Loucy (cell line): ENCODE results near the gene CEACAM8.
"Not testable (repeated sequence)": the region's sequence is repeated elsewhere in the genome, so short reads cannot be mapped to it uniquely, and the experiment has no call there.

Experiments used
- H2AFZ ChIP-seq: fragments of 200-600 bp; sonication (generic); 2 replicates; pipeline ENCODE4 v1.6.0; 2016; ENCODE audit warnings: antibody characterized with exemption, mild to moderate bottlenecking, low read length, moderate library complexity
- H3F3A ChIP-seq: fragments of 200-600 bp; 2 replicates; pipeline ENCODE4 v1.6.0; 2016; ENCODE audit warnings: antibody characterized with exemption, low read depth, mild to moderate bottlenecking
- H3K27me3 ChIP-seq: fragments of 200-600 bp; sonication (generic); 2 replicates; pipeline ENCODE4 v1.6.1; 2014; ENCODE audit warnings: low read length, mild to moderate bottlenecking; ENCODE audit not compliant: insufficient read depth, poor library complexity, severe bottlenecking
- H3K36me3 ChIP-seq: fragments of 200-600 bp; sonication (generic); 2 replicates; pipeline ENCODE4 v1.6.1; 2016; ENCODE audit warnings: low read length; ENCODE audit not compliant: insufficient read depth
- H3K4me1 ChIP-seq: fragments of 200-600 bp; sonication (generic); 2 replicates; pipeline ENCODE4 v1.5.1; 2014; ENCODE audit warnings: low read length, mild to moderate bottlenecking; ENCODE audit not compliant: insufficient read depth, poor library complexity, severe bottlenecking
- H3K4me2 ChIP-seq: fragments of 200-600 bp; sonication (generic); 2 replicates; pipeline ENCODE4 v1.6.0; 2014; ENCODE audit warnings: antibody characterized with exemption, low read length, low read depth, mild to moderate bottlenecking; ENCODE audit not compliant: poor library complexity, severe bottlenecking
- H3K4me3 ChIP-seq: fragments of 200-600 bp; sonication (generic); 2 replicates; pipeline ENCODE4 v1.5.1; 2014; ENCODE audit warnings: low read length, mild to moderate bottlenecking, mixed read lengths; ENCODE audit not compliant: poor library complexity, severe bottlenecking
- H3K79me2 ChIP-seq: fragments of 200-600 bp; sonication (generic); 2 replicates; pipeline ENCODE4 v1.6.1; 2014; ENCODE audit warnings: low read length; ENCODE audit not compliant: insufficient read depth
- H3K9ac ChIP-seq: fragments of 200-600 bp; sonication (generic); 2 replicates; pipeline ENCODE4 v1.6.0; 2014; ENCODE audit warnings: mild to moderate bottlenecking, low read depth, low read length, moderate library complexity; ENCODE audit not compliant: poor library complexity, severe bottlenecking
- H3K9me2 ChIP-seq: fragments of 200-600 bp; sonication (generic); replicated peaks from 2 replicates; pipeline ENCODE4 v1.6.1; 2016; ENCODE audit warnings: low read depth, low read length, mixed read lengths
- H3K9me3 ChIP-seq: fragments of 200-600 bp; sonication (generic); 2 replicates; pipeline ENCODE4 v1.6.1; 2014; ENCODE audit warnings: mild to moderate bottlenecking, antibody characterized with exemption, low read length, low read depth; ENCODE audit not compliant: insufficient read depth
- H4K20me1 ChIP-seq: fragments of 200-600 bp; sonication (generic); 2 replicates; pipeline ENCODE4 v1.6.0; 2014; ENCODE audit warnings: antibody characterized with exemption, low read length, mild to moderate bottlenecking; ENCODE audit not compliant: insufficient read depth, poor library complexity, severe bottlenecking
- EZH2phosphoT487 ChIP-seq: fragments of 200-600 bp; IDR thresholded peaks from 2 replicates; pipeline ENCODE4 v1.6.1; 2018; ENCODE audit warnings: antibody characterized with exemption, mild to moderate bottlenecking, moderate library complexity, borderline replicate concordance
- TF ChIP-seq, protein P1 (sequence below): fragments of 200-600 bp; sonication (generic); conservative IDR thresholded peaks from 2 replicates; pipeline ENCODE4 v1.5.1; 2014; ENCODE audit warnings: mild to moderate bottlenecking, antibody characterized with exemption, low read length

CEACAM8 gene

DNA sequence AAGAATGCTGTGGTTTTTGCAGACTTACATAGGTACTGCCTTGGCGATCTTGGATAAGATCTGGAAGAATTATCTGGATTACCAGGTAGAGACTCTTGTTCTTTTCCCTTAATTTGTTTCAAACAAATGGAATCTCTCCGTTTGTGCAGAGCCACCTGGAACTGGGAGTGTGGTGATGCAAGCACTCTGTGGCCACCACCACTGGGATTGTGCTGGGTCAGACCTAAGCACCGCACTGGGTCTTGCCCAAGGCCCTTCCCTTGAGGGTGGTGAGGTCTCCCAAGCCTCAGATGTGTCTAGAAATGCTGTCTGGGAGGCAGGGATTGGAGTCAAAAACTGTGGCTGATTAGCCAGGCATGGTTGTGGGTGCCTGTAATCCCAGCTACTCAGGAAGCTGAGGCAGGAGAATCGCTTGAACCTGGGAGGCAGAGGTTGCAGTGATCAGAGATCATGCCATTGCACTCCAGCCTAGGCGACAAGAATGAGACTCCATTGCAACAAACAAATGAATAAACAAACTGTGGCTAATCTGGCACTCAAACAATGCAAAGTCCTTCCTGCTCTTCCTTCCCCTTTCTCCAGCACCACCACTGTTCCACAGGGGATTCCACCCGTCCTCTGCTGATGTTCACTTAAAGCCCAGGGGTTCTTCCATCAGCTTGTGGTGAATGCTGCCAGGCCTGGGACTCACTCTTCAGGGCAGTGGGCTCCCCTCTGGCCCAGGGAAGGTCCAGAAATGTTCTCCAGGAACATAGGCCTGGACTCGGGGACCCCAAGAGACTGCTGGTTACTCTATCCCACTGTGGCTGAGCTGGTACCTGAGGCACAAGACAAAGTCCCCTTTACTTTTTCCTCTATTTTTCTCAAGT is 55.6 kb downstream of the CEACAM8 start:
- Histone ChIP-seq H4K20me1 (no peaks in the 10 kb centered on the region), H3F3A (no peaks in the 10 kb centered on the region), H3K9ac (no peak overlapping the region), H3K9me3 (no peaks in the 10 kb centered on the region), H2AFZ (no peak overlapping the region), H3K9me2 (no peaks in the 10 kb centered on the region), H3K36me3 (no peaks in the 10 kb centered on the region), H3K4me3 (no peak overlapping the region), H3K79me2 (no peaks in the 10 kb centered on the region), H3K27me3 (no peaks in the 10 kb centered on the region), H3K4me1 (no peaks in the 10 kb centered on the region), H3K4me2 (no peak overlapping the region)
- no peak for TF ChIP-seq EZH2phosphoT487
- TF ChIP-seq, protein P1, sequence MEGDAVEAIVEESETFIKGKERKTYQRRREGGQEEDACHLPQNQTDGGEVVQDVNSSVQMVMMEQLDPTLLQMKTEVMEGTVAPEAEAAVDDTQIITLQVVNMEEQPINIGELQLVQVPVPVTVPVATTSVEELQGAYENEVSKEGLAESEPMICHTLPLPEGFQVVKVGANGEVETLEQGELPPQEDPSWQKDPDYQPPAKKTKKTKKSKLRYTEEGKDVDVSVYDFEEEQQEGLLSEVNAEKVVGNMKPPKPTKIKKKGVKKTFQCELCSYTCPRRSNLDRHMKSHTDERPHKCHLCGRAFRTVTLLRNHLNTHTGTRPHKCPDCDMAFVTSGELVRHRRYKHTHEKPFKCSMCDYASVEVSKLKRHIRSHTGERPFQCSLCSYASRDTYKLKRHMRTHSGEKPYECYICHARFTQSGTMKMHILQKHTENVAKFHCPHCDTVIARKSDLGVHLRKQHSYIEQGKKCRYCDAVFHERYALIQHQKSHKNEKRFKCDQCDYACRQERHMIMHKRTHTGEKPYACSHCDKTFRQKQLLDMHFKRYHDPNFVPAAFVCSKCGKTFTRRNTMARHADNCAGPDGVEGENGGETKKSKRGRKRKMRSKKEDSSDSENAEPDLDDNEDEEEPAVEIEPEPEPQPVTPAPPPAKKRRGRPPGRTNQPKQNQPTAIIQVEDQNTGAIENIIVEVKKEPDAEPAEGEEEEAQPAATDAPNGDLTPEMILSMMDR, result no peak

DNA sequence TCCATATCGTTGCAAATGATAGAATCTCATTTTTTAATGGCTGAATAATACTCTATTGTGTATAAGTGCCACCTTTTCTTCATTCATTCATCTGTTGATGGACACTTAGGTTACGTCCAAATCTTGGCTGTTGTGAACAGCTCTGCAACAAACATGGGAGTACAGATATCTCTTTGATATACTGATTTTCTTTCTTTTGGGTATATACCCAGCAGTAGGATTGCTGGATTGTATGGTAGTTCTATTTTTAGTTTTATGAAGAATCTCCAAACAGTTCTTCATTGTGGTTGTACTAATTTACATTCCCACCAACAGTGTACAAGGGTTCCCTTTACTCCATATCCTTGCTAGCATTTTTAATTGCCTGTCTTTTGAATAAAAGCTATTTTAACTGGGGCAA is 59.4 kb downstream of the CEACAM8 start:
- not testable (repeated sequence) for H4K20me1 ChIP-seq, H3K9ac ChIP-seq, H3K4me2 ChIP-seq, H3K4me1 ChIP-seq, H3K79me2 ChIP-seq, H2AFZ ChIP-seq, H3K27me3 ChIP-seq, H3K9me2 ChIP-seq, H3K36me3 ChIP-seq, H3F3A ChIP-seq, H3K4me3 ChIP-seq, H3K9me3 ChIP-seq

DNA sequence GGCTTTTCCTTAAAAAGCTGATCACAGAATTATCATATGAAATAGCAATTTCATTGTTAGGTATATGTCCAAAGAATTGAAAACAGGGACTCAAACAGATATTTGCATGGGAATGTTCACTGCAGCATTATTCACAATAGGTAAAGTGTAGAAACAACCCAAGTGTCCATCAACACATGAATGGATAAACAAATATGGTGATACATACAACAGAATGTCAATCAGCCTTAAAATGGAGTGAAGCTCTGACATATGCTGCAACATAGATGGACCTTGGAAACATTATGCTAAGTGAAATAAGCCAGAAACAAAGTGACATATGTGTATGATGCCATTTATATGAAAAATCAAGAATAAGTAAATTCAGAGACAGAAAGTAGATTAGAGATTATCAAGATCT is 60.3 kb downstream of the CEACAM8 start:
- H3K4me3 ChIP-seq, result no peak overlapping the region
- no peak overlapping the region for H3K4me2 ChIP-seq
- H3F3A ChIP-seq, result no peaks in the 10 kb centered on the region
- no peaks in the 10 kb centered on the region for H4K20me1 ChIP-seq
- no peaks in the 10 kb centered on the region for H3K4me1 ChIP-seq
- no peaks in the 10 kb centered on the region for H3K9me2 ChIP-seq
- H3K9ac ChIP-seq, result no peak overlapping the region
- no peaks in the 10 kb centered on the region for H3K36me3 ChIP-seq
- TF ChIP-seq, protein P1, result no peak
- TF ChIP-seq EZH2phosphoT487, result no peak
- no peaks in the 10 kb centered on the region for H3K9me3 ChIP-seq
- no peaks in the 10 kb centered on the region for H3K27me3 ChIP-seq
- H2AFZ ChIP-seq, result no peak overlapping the region
- no peaks in the 10 kb centered on the region for H3K79me2 ChIP-seq

DNA sequence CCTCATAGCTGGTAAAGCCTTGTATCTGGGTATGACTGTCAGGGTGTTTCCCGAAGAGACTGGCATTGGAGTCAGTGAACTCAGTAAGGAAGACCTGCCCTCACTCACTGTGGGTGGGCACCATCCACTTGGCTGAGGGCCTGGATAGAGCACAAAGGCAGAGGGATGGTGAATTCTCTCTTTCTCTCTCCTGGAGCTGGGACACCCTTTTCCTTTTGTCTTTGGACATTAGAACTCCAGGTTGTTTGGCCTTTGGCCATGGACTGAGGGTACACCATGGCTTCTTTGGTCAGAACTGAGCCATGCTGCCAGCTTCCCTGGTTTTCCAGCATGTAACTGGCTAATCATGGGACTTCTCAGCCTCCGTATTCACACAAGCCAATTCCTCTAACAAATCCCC is 61.8 kb downstream of the CEACAM8 start:
- Histone ChIP-seq H2AFZ (no peak overlapping the region), H3K9me2 (no peaks in the 10 kb centered on the region), H3K36me3 (no peaks in the 10 kb centered on the region), H3K4me3 (no peak overlapping the region), H3K4me2 (no peak overlapping the region), H3K79me2 (no peaks in the 10 kb centered on the region), H3K4me1 (peaks cover 13% of the 10 kb centered on the region), H3K9me3 (no peaks in the 10 kb centered on the region), H3K9ac (no peak overlapping the region), H3F3A (no peaks in the 10 kb centered on the region), H4K20me1 (no peaks in the 10 kb centered on the region), H3K27me3 (no peaks in the 10 kb centered on the region)
- TF ChIP-seq, protein P1, result no peak
- TF ChIP-seq EZH2phosphoT487, result no peak
